Activated naive CD8-positive, alpha-beta T cell treated with anti-CD3 and anti-CD28 coated beads, Interleukin-2, amount 50 U/mL, for 16 hours (primary cell): ENCODE measurements around the gene NDUFAB1.
A peak's percentile ranks its signal among the peaks of the same experiment; 100 is the strongest.
"Not testable (repeated sequence)": the region's sequence is repeated elsewhere in the genome, so short reads cannot be mapped to it uniquely, and the experiment has no call there.

Source experiments
- DNase-seq: peaks from one replicate; pipeline ENCODE4 v3.0.0-alpha.2; 2020; ENCODE audit warnings: low read depth, low spot score

Gene NDUFAB1

DNA sequence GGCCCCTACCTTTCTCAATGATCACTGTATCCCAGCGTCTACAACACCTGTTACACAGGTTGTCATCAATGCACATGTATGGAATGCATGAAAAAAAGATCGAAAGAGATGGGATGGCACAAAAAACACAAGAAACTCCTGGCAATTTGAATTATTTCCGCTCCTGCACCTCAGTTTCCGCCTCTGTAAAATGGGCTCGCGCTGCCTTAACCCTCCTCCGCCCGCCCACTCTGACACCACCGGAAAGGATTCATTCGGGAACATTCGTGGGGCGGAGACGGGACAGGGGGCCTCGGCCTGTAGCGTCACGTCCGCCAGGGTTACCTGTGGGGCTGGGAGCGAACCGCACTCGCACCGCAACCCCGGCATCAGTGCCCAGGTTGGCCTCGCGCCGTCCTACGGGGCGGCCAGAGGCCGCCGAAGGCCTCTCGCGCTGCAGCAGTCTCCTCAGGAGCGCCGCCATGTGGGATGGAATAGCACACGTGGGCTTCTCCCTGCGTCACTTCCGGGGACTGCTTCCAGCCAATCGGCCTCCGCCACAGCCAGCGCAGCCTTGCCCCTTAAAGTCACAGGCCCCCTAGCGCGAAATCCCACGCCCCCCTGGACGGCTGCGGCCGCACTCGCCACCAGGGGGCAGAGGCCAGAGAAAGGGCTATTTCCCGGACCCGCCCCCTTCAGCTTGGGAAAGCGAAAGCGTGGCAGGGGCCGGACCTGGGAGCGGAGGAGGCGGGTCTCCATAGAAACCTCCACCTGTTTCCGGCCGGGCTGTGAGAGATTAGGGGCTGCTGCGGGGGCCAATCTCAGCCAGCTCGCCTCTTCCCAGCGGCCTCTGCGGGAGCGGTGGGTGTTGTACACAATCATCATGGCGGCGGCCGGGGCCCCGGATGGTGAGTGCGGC, 39.0 kb downstream of the NDUFAB1 start, which contains the start of the genes EARS2 and UBFD1:
Gene EARS2 (minus strand): TSS at position 470 of the 898 bp plus-strand sequence. CDS start 7 bp downstream, at position 463.
Gene UBFD1 (plus strand): TSS at position 847 of the 898 bp plus-strand sequence. CDS start 16 bp downstream, at position 863.
- DNase-seq, result peak; percentile 99

DNA sequence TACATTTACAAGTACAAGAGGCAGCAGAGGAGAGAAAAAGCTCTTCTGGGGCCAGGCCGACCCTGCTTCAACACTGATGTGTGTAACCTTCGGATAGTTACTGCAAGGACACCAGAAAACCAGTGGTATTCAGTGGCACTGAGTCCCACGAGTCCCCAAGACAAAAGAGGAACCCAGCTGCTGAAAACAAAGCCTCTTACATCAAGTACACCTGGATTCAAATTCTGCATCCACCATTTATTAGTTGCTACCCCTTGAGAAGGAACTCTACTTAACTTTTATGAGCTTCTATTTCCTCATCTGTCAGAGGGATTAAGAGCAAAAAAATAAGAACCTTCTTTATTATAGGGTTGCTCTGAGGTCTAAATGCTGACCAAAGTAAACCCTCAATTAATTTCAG, 41.6 kb downstream of the NDUFAB1 start:
- DNase-seq, result no peak

DNA sequence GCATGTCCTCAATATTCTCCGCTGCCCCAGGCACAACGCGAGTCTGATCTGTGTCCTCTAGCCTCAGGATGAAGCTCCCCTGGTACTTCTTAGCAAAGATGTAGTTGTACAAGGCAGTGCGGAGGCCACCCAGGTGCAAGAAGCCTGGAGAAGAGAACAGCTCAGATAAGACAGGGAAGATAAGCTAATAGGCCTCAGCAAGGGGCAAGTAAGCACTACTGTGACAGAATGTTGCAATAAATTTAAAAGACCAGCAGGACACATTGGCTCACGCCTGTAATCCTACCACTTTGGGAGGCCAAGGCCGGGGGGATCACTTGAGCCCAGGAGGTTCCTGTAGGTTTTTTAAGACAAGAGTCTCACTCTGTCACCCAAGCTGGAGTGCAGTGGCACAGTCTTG, 44.0 kb downstream of the NDUFAB1 start:
- no peak for DNase-seq

DNA sequence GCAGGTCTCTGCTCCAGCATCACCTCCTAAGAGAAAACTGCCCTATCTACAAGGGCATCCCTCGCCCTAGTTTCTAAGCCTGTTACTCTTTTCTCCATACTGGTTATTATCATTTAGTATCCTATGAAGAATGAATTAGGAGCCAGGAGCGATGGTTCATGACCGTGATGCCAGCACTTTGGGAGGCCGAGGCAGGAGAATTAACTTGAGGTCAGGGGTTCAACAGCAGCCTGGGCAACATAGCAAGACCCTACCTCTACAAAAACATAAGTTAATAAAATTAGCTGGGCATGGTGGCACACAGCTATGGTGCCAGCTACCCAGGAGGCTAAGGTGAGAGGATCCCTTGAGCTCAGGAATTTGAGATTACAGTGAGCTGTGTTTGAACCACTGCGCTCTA, 46.2 kb downstream of the NDUFAB1 start:
- no peak for DNase-seq

DNA sequence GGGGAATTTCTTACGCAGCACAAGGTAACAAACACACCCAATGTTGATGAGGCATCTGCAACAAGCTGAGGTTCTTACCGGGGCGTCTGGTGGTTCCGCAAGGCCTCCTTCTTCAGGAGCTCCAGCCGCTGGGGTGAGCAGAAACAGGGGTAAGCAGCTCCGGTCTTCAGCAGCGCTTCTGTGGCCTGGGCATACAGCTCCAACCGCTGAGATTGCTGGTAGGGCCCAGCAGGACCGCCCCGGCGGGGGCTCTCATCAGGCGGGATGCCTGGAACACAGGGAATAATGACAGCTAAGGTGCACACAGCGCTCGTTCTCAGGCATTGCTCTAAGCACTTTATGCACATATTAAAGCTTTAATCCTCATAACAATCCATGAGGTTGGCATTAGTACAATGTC, 51.7 kb downstream of the NDUFAB1 start:
- DNase-seq, result no peak

DNA sequence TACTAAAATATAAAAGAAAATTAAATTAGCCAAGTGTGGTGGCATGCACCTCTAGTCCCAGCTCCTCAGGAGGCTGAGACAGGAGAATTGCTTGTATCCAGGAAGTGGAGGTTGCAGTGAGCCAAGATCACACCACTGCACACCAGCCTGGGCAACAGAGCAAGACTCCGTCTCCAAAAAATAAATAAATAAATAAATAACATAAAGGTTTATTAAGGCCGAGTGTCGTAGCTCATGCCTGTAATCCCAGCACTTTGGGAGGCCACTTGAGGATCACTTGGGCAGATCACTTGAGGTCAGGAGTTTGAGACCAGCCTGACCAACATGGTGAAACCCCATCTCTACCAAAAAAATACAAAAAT, 55.3 kb downstream of the NDUFAB1 start:
- DNase-seq, result not testable (repeated sequence)

DNA sequence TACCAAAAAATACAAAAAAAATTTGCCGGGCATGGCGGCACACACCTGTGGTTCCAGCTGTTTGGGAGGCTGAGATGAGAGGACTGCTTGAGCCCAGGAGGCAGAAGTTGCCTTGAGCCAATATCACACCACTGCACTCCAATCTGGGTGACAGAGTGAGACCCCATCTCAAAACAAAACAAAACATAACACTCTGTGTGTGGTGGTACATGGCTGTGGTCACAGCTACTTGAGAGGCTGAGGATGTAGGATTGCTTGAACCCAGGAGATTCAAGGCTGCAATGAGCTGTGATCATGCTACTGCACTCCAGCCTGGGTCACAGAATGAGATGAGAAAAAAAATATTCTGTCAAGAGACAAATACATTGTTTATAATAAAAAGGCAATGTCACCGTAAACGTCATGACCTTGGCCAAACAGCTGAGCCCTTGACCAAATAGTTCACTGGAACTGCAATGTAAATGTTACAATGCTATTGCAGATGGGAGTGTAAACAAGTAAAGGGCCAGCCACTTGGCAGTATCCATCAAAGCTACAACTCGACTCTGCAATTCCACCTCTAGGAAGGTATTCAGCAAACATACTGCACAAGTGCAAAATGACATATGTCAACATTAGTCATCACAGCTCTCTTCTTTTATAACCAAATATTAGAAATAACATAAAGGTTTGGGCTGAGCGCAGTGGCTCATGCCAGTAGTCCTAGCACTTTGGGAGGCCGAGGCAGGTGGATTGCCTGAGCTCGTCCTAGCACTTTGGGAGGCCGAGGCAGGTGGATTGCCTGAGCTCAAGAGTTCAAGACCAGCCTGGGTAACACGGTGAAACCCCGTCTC, 55.9 kb downstream of the NDUFAB1 start:
- DNase-seq, result no peak

DNA sequence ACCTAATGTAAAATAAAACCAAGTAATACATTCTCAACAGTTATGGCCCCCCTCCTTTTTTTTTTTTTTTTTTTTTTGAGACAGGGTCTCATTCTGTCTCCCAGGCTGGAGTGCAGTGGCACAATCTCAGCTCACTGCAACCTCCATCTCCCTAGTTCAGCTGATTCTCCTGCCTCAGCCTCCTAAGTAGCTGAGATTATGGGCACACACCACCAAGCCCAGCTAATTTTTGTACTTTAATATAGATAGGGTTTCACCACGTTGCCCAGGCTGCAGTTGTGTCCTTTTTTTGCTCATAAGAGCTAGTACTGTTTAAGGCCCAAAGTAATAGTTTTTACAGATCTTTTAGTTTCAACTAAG, 57.2 kb downstream of the NDUFAB1 start:
- no peak for DNase-seq

DNA sequence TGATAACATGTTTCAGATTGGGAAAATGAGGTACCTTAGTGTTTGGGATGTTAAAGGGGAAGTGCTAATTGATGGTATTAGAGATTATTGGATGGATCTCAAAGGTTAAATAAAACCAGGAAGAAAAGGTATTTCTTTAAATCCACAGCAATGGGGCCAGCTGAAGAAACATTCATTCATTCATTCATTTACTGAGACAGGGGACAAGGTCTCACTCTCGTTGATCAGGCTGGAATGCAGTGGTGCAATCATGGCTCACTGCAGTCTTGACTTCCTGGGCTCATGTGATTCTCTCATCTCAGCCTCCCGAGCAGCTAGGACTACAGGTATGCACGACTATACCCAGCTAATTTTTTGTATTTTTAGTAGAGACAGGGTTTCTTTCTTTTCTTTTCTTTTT, 58.7 kb downstream of the NDUFAB1 start:
- no peak for DNase-seq

DNA sequence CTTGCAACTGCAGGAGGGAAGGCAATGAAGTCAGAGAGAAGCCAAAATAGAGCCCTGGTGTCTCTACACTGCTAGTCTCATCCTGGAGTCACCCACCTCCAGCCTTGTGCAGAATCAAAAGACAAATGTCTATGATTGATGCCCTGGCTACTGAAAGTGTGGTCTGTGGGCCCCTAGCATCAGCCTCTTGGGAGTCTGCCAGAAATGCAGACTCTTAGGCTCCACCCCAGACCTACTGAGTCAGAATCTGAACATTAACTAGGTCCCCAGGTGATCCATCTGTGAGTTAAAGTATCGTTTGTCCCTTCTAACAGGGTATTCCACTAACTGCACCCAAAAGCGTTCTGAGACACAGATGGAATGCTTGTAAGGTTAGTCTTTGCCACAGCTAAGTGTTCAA, 60.2 kb downstream of the NDUFAB1 start:
- no peak for DNase-seq

DNA sequence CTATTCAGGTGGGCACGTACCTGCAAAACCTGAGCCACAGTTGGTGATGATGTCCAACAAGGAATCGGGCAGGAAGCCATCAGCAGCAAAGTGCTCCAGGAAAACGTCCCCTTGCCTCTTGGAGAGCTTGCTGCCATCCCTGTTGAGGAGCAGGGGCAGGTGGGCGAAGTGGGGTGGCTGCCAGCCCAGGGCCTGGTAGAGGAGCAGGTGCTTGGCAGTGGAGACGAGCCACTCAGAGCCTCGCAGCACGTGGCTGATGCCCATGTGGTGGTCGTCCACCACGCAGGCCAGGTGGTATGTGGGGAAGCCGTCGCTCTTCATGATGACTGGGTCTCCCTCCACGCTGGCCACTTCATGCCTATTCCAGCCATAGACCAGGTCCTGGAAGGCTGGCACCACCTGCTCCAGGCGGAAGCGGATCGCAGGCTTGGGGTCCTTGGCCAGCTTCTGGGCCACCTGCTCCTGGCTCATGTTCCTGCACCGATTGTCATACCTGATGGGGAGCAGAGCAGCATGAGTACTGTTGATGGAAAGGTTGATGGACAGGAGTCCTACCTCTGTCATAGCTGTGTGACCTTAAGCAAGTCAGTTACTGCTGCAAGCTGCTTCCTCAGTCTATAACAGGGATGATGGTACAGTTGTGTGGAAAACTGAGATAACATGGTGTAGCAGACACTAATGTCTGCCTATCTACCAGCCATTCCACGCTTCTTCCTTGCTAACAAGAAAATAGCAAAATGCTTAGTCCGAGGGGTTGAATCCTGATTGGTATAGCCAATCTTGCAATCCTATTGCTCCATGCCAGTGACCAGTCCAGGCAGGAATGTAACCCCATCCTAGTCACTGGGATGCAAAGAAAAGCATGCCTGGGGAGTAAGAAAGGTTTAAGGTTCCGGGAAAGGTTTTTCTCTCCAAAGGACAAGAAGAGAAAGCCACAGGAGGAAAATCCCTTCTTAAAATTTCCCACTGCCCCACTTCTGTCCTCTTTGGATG, 61.0 kb downstream of the NDUFAB1 start:
- DNase-seq, result no peak

DNA sequence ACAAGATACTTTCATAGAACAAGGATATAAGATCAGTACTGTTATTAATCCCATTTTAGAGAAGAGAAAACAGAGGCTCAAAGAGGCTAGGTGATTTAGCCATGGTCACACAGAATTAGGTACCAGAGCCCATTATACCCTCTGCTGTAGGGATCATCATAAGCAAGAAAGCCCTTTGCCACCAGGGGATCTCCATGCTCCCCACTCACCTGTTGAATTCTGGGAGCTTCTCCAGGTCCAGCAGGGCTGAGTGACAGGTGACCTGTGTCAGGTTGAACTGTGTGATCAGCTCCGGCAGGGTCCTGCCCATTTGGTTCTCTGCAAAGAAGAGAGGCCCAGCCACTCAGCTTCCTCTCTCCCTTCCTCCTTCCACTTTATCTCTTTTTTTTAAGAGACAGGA, 63.7 kb downstream of the NDUFAB1 start:
- no peak for DNase-seq
